Activated CD4-positive, alpha-beta T cell treated with anti-CD3 and anti-CD28 coated beads, Interleukin-10, Interleukin-2, amounts not matched to agents 100 ng/mL and 50 ng/mL, durations not matched to agents 16 hours and 8 hours (primary cell): ENCODE data around the gene RCBTB1.
"Not testable (repeated sequence)": the region's sequence is repeated elsewhere in the genome, so short reads cannot be mapped to it uniquely, and the experiment has no call there.

Experiments
- DNase-seq: peaks from one replicate; pipeline ENCODE4 v3.0.0-alpha.2; 2020

RCBTB1 gene

DNA sequence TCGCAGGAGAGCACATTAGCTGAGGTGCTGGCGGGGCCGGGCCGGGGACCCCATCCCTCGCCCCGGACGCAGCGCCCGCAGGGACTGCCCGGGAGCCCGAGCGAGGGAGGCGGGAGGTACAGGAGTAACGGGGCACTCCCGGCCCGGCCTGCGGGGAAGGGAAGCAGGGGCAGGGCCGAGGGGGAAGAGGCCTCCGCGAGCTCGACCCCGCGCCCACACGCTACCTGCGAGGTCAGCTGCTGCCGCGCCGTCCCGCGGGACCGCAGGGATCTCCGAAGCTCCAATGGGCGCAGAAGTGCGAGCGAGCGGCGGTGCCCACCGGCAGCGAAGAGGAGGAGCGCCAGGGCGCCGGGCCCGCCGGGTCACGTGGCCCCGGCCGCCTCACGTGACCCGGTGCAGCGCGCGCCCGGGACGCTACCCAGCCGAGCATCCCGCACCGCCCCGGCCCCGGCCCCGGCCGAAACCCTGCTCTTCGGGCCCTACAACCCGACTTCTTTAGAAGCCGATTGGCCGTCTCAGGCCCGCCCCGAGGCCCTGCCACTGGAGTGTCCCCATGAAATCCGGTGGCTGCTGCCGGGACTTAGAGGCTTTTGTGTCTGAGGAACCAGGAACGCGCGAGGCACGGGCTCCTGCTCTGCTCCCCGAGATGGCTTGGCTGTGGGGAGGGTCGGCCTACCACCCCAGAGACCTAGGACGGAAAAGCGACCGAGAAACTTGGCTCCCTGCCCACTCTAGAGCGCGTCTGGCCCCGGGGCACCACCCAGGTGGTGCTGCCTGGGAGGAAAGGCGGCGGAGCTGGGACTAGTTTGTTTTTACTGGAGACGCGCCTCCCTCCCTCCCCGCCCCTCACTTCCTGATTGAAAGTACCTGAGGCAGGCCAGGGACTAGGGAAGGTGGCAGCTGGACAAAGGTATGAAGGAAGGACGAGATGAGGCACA lies at the start of gene RCBTB1:
TSS of gene RCBTB1 (minus strand) at position 339 of the 938 bp plus-strand sequence. CDS start 18,279 bp downstream, outside the sequence.
- DNase-seq, result peak; percentile 75

DNA sequence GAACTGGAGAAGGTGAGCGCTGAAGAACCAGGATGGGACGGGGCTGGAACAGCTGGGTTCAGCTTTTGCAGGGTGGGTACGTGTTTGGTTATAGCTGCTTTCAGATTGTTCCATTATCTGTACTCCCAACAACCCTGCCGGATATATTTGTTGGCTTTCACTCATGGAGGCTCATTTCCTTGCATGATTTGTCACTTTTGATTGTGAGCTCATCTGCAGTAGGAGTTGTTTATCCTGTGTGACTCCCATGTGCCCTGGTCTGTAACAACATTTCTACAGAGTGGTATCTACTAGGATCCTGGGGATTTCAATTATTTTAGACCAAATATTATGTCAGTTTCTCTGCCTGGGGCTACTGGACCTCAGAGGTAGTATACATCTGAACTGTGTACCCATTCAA lies 48.4 kb upstream of the RCBTB1 start:
- DNase-seq, result no peak

DNA sequence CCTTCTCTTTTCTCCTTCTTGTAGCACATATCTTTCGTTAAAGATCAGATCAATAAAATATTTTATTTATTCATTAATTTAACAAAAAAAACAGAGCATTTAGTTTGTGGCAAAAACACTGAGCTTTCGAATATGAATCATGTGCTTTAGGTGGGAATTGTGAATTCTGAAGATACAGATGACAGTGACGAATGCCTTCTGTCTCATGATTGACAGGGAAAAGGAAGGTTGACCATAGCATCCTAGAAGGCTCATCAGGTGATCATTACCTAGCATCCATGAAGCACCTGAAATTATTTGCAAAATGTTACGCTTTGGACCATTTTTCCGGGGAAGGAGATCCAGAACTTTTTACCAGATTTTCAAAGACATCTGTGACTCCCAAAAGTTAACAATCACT lies 46.8 kb upstream of the RCBTB1 start:
- no peak for DNase-seq

DNA sequence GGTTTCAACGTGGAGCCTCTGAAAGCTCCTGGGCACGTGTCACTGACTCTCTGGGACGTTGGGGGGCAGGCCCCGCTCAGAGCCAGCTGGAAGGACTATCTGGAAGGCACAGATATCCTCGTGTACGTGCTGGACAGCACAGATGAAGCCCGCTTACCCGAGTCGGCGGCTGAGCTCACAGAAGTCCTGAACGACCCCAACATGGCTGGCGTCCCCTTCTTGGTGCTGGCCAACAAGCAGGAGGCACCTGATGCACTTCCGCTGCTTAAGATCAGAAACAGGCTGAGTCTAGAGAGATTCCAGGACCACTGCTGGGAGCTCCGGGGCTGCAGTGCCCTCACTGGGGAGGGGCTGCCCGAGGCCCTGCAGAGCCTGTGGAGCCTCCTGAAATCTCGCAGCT lies 45.2 kb upstream of the RCBTB1 start:
- DNase-seq, result no peak

DNA sequence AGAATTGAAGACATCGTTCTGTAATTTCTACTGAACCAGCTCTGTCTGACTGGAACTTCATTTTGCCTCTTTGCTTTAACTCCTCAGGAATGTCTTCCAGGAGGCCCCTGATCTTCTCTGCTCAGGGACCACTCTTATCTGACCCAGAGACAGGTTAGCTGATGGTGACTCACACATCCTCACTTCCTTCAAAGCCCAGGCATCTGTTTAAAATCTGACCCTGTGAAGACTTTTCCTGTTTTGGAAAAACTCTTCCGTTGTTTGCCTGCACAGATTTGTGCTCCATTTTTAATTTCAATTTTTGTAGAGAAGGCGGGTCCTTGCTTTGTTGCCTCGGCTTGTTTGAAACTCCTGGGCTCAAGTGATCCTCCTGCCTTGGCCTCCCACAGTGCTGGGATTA lies 44.6 kb upstream of the RCBTB1 start:
- DNase-seq, result no peak

DNA sequence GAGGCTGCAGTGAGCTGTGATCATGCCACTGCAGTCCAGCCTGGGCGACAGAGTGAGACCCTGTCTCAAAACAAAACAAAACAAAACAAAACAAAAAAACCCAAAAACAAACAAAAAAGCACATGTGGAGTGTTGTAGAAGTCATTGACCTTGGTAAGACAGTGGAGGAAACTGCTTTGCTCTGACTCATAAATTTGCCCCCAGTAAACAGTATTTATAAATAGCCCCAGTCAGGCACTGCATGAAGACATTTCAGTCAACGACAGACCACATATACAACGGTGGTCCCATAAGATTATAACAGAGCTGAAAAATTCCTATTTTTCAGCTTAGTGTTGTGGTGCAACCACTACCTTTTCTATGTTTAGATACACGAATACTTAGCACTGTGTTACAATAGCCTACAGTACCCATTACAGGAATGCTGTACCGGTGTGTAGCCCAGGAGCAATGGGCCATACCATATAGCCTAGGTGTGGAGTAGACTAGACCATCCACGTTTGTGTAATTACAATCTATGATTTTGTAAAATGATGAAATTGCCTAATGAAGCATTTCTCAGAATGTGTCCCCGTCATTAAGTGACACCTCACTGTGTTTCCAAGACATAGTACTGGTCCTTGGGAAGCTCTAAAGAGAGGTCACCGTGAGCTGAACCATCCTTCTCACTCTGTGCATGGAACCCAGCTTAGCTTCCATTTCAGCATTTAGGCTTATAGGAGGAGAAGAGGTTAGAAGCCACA lies 44.0 kb upstream of the RCBTB1 start:
- DNase-seq, result no peak

DNA sequence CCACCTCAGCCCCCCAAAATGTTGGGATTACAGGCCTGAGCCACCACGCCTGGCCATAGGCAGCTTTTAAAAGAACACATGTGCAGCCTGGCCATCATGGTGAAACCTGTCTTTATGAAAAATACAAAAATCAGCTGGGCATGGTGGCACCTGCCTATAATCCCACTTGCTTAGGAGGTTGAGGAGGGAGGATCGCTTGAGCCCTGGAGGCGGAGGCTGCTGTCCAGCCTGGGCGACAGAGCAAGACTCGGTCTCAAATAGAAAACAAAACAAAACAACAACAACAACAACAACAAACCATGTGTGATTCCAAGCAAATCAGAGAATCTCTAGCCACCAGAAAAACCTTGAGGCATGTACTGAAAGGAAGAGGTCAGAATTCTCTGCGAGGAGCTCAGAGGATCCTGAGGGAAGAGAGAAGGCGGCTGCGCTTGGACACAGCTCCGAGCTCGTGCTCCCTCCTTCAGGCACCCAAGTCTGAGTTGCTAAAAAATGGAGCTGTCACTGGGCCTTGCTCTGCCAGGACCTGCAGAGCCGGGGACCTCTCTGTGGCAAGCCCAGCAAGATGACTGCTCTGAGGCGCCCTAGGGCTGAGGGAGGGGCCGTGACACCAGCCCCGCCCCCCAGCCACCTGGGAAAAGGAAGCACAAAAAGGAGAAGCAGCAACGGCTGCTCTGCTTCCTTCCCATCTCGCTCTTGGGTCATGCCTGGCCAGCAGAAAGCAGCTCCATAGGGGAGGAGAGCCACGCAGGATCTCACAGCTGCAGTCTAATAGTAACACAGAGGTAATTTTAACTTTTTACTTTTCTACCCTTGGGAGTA lies 42.7 kb upstream of the RCBTB1 start, which contains the start of gene ARL11:
TSS of gene ARL11 (plus strand) at position 677 of the 822 bp plus-strand sequence. CDS start 1,941 bp downstream, outside the sequence.
- DNase-seq, result peak; percentile 62

DNA sequence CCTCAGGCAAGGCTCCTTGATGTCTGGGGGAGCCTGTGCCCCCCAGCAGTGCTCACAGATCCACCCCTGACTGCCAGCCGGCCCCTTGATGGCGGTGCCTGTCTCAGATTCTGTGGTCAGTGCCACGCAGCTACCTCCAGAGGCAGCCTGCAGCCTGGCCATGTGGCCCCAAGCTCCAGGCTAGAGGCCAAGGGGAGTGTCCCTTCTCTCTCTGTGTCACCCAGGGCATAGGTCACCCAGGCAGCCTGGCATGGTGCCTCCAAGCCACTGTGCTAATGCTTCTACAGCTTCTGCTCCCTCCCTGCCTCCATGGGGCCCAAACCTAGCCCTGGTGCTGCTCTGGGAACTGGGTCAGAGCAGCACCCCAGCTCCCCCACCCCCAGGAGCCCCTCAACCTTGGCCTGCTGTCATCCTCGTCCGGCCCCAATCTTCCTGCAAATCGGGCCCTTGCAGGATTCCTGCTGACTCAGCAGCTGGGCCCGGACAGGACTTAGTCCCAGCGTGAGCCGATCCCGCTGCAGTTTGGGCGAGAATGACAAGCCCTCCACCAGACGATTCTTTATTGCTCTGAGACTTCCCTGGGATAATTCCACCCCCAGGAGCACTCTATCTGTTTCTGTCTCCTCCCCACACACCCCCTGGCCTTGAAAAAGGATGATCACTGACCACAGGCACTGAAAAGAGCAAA lies 40.2 kb upstream of the RCBTB1 start:
- no peak for DNase-seq

DNA sequence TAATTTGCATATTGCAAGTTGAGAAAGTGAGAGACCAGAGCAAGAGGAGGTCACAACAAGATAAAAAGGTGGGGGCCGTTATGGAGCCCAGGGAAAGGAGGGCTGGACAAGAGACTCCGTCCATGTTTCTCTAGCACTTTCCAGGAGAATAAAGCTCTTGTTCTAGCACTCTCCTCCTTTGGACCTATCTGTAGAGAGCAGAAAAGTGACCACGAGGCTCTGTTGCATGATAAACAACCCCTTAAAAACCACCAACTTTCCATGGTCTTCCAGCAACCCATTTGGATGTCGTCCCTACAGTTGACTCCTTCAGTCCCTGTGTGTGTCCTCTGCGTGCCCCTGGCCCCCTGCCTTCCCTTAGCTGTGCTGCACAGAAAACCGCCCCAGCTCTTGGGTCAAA lies 38.9 kb upstream of the RCBTB1 start:
- DNase-seq, result no peak

DNA sequence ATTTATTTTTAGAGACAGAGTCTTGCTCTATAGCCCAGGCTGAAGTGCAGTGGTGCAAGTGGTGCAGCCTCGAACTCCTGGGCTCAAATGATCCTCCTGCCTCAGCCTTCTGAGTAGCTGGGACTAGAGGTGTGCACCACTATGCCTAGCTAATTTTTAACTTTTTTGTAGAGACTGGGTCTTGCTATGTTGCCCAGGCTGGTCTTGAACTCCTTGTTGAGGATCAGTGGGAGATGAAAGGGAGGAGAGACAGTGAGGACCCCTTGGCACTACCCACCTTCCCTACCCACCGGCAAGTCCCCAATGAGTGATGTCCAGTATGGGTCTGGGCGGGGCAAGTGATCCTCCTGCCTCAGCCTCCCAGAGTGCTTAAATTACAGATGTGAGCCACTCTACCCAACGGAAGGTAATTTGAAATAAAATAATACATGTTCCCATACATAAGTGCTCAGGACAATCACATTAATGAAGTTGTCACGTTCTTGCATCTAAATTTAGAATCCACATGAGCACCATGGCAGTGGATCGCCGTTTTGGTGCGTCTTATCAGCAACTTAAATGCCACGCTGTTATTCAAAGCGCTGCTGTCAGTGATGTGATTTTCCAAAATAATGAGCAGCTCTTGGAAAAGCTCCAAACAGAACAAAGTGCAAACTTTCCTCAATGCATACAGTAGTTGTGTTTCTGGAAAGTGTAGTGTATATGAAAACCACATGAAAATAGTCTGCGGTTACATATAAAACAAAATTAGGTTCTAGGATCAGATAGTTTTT lies 37.0 kb upstream of the RCBTB1 start:
- no peak for DNase-seq

DNA sequence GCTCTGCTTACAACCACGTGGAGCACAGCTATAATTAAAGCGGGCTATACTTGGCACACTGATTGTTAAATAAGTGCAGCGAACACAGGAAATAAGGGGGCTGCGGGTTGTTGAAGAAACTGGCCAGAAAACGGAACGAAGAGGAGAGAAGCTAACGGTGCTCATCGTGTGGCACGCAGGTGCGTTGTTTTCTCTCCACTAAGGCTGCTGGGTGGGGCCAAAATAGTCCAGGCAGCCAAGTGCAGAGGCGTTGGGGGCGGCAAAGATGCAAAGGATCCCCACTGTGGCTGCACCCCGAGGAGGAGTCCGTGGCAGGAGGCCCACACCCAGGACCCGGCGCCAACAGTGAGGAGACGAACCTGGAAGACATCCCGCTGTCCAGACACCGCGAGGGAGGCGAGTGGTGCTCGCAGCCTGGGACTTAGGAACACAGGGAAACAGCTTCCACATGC lies 34.8 kb upstream of the RCBTB1 start:
- DNase-seq, result no peak

DNA sequence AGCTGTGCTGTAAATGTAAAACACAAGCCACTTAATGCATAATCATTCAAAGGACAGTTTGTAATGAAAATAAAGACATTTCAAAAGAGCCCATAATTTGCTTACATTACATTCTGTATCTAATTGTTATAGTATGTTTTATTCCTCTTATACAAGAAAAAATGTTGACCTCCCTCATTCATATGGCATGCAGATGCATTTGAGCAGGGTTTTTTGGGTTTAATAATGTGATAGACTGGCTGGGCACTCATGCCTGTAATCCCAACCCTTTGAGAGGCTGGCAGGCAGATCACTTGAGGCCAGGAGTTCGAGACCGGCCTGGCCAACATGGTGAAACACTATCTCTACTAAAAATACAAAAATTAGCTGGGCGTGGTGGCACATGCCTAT lies 31.3 kb upstream of the RCBTB1 start:
- no peak for DNase-seq

DNA sequence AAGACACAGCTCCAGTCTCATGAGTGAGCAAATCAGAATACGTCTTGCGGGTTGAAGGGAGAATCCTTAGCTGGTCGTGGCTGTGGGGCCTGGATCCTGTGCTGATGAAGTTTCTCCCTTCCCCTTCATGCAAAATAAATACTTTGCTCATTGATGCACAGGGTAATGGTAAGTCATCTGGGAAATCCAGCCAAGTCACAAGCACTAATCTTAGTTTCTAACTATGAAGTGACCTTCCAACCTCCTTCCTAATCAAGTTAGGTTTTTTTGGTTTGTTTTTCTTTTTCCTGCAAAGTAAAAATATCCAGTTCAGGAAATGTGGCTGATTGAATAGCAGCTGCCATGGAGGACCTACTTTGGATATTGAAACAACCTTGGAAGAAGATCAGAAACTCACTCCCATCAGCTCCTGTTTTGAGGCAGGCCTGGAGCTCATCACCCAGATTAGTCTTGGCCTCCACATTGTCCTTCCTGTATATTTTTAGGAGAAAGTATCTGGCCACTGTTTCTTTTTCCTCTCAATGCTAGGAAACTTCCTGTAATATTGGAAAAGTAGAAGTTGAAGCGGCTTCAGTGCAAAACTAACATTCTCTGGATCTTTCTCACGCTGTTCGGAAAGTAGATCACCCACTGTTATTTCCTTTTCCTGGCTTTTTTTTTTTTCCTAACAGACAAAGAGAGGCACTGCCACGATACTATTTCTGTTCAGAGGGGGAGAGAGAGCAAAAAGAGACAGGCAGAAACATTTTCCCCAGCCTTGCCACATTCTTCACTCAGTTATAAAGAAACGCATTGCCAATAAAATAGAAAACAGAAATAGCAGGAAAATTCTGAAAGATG lies 30.7 kb upstream of the RCBTB1 start:
- DNase-seq, result no peak

DNA sequence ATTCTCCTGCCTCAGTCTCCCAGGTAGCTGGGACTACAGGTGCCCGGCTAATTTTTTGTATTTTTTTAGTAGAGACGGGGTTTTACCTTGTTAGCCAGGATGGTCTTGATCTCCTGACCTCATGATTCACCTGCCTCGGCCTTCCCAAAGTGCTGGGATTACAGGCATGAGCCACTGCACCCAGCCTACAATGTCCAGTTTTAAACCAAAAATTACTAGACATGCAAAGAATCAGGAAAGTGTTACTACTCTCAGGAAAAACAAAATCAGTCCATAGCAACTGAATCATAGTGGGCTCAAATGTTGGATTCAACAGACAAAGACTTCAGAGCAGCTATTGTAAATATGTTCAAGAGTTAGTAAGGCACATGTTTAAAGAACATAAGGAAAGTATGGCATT lies 26.7 kb upstream of the RCBTB1 start:
- not testable (repeated sequence) for DNase-seq

DNA sequence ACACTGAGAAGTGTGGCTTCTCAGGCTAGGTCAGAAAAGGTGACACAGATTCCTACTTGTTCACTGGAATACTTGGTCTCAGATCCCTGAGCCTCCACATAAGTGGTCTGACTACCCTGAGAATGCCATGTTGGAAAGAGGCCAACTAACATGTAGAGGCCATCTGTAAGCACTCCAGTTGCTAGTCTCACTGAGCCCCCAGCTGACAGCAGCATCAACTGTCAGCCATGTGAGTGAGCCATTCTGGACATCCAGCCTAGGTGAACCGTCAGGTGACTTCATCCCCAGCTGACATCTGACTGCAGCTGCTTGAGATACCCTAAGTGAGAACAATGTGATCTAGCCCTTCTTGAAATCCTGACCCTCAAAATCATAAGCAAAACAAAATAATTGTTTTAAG lies 24.8 kb upstream of the RCBTB1 start:
- no peak for DNase-seq

DNA sequence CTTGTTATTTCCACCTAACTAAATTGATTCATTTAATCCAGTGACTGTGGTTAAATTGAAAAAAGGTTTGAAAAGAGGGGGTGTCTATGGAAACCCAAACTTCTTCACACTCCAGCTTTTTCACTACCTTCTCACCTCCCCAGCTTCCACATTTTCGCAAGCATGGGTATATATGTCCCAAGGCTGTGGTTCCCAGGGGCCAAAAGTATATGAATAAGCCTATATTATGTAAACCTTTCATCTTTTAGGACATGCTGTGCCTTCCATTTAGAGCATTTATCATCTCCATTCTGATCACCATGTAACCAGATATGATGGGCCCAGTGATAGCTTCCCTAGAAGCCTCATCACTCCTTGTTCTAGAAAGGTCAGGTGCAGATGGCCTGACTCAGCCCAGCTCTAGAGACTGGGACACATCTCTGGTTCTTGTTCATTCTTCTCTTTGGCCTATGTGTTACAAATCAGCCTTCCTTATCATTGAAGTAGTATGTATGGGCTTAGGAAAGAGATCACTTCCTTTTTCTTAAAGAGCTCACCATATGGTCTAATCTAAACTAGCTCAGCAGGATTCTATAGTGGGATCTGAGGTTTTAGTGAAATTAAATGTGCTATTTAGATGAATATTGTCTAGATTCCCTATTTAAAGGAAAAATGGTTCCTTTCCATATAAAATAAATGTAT lies 23.4 kb upstream of the RCBTB1 start:
- DNase-seq, result no peak

DNA sequence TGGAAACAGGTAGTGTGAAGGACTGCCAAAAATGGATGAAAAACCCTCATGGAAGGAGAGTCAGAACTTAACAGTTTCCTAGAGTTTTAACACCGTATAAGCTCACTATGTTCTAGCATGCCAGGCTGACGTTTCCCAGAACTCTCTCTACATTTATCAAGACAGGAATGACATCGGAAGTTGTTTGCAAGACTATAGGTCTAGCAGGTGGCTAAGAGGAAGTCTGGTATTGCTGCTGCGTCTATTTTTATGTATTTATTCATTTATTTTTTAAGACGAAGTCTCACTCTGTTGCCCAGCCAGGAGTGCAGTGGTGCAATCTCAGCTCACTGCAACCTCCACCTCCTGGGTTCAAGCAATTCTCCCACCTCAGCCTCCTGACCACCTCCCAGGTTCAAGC lies 22.4 kb upstream of the RCBTB1 start:
- DNase-seq, result no peak

DNA sequence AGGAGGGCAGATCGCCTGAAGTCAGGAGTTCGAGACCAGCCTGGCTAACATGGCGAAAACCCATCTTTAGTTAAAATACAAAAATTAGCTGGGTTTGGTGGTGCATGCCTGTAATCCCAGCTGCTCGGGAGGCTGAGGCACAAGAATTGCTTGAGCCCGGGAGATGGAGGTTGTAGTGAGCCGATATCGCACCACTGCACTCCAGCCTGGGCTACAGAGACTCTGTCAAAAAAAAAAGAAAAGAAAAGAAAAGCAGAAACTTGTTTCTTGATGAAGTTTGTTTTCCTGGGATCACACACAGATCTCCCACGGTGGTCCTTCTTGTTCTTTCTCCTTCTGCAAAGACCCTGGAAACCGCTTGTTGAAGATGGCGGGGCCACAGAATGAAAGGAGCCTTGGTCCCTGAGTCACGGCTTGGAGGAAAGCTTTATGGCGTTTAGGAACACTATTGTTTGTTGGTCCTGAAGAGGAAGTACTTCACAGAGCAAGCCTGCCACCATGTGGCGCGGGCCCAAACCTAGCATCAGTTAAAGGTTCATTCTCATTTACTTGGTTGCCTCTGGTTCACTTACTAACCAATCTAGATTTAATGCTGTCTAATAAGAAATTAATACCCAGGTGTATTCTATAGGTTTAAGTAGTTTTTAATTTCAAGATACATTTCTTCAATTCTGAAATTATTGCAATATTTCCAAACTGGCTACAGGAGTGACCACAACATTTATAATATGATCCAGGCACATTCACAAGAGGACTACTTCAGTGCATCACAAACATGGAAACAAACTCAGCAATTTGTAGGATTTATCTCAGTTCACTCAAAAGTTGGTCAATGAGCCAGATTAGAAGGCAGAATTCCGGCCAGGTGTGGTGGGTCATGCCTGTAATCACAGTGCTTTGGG lies 21.6 kb upstream of the RCBTB1 start:
- peak; percentile 89 for DNase-seq

DNA sequence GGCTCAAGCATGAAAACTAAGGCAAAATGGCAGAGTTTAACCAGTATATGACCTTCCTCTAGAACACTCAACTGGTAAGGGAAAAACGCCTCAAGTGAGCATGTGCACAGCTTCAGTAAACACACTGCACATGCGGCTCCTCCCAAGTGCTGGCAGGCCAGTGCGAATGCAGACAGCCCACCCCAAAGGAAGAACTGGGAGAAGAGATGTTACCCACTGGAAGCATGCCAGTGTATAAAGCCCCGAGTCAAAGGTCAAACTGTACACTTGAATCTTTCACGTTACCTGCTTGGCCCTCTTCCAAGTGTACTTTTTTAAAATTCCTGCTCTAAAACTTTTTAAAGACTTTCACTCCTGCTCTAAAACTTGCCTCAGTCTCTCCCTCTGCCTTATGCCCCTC lies 19.2 kb upstream of the RCBTB1 start:
- DNase-seq, result no peak
